Peyer's patch (tissue), 4 donors: ENCODE measurements around the gene THOC1.

Experiments used
- POLR2A ChIP-seq, 2 donors: fragments of 450-650 bp; IDR thresholded peaks; one replicate each; pipeline ENCODE4 v1.5.1; 2017; ENCODE audit warnings: antibody characterized with exemption in 2 of 2, mild to moderate bottlenecking in 2 of 2, moderate library complexity in 2 of 2
- TF ChIP-seq, protein P1 (sequence below), 6 experiments: fragments of 450-650 bp in 4 of 6; fragments of 200-600 bp in 2 of 6; sonication (generic) in 1 of 6; IDR thresholded peaks; one replicate each; pipeline ENCODE4 v1.5.1; 2017 to 2019; ENCODE audit warnings: antibody characterized with exemption in 6 of 6, mild to moderate bottlenecking in 3 of 6, moderate library complexity in 1 of 6

GRCh38 chr18:231563-231962 lies 36.3 kb downstream of the THOC1 start:
- TF ChIP-seq, protein P1, sequence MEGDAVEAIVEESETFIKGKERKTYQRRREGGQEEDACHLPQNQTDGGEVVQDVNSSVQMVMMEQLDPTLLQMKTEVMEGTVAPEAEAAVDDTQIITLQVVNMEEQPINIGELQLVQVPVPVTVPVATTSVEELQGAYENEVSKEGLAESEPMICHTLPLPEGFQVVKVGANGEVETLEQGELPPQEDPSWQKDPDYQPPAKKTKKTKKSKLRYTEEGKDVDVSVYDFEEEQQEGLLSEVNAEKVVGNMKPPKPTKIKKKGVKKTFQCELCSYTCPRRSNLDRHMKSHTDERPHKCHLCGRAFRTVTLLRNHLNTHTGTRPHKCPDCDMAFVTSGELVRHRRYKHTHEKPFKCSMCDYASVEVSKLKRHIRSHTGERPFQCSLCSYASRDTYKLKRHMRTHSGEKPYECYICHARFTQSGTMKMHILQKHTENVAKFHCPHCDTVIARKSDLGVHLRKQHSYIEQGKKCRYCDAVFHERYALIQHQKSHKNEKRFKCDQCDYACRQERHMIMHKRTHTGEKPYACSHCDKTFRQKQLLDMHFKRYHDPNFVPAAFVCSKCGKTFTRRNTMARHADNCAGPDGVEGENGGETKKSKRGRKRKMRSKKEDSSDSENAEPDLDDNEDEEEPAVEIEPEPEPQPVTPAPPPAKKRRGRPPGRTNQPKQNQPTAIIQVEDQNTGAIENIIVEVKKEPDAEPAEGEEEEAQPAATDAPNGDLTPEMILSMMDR (IDR thresholded peaks at IDR 0.05): no peak
- no peak for TF ChIP-seq POLR2A (IDR thresholded peaks at IDR 0.05)
